CD14-positive monocyte (primary cell): ENCODE measurements around the gene MANSC4. TPM values are rescaled to one million over a fixed set of nuclear protein-coding genes. Genes with fewer than 3 reads are reported as not detected.

Experiments used
- DNase-seq, 3 donors: peaks; one replicate each; pipeline ENCODE4 v3.0.0-alpha.2; 2011 to 2022
- H2AFZ ChIP-seq: 2 replicates; pipeline ENCODE4 v1.6.0; 2012; ENCODE audit warnings: mild to moderate bottlenecking, low read depth, low read length, inconsistent platforms; ENCODE audit not compliant: insufficient read depth, poor library complexity, severe bottlenecking
- H3K27ac ChIP-seq, 2 donors: 1 replicate in 1 of 2; 2 replicates in 1 of 2; pipeline ENCODE4 v1.5.1; 2012 to 2013; ENCODE audit warnings: low read length in 2 of 2, control low read depth in 1 of 2, inconsistent platforms in 1 of 2, low read depth in 1 of 2, mild to moderate bottlenecking in 1 of 2
- H3K27me3 ChIP-seq, 2 donors: one replicate each; pipeline versions ENCODE4 v1.6.0 to v1.6.1; 2011 to 2013; ENCODE audit warnings: low read length in 2 of 2; ENCODE audit not compliant: control insufficient read depth in 2 of 2, insufficient read depth in 2 of 2
- H3K36me3 ChIP-seq, 2 donors: replicated peaks in 1 of 2; 1 replicate in 1 of 2; 2 replicates in 1 of 2; pipeline versions ENCODE4 v1.5.1 to v1.6.1; 2012 to 2013; ENCODE audit warnings: low read length in 2 of 2, control low read depth in 1 of 2, inconsistent platforms in 1 of 2, mild to moderate bottlenecking in 1 of 2; ENCODE audit not compliant: insufficient read depth in 2 of 2, control insufficient read depth in 1 of 2
- H3K4me1 ChIP-seq, 2 donors: 1 replicate in 1 of 2; 2 replicates in 1 of 2; pipeline versions ENCODE4 v1.5.1 to v1.6.1; 2012 to 2013; ENCODE audit warnings: low read length in 2 of 2, control low read depth in 1 of 2, inconsistent platforms in 1 of 2, mild to moderate bottlenecking in 1 of 2, moderate library complexity in 1 of 2; ENCODE audit not compliant: insufficient read depth in 2 of 2, control insufficient read depth in 1 of 2
- H3K4me2 ChIP-seq: replicated peaks from 2 replicates; pipeline ENCODE3; 2012; ENCODE audit warnings: low read length, moderate library complexity, mild to moderate bottlenecking; ENCODE audit not compliant: poor library complexity, severe bottlenecking; ENCODE audit errors: extremely low read depth
- H3K4me3 ChIP-seq, 3 experiments: fragments of 200-600 bp in 1 of 3; sonication (generic) in 1 of 3; replicated peaks in 1 of 3; 1 replicate in 2 of 3; 2 replicates in 1 of 3; pipeline ENCODE4 v1.5.1; 2011 to 2013; ENCODE audit warnings: low read length in 3 of 3, mild to moderate bottlenecking in 3 of 3, control low read depth in 2 of 3, low read depth in 2 of 3, inconsistent platforms in 1 of 3, moderate library complexity in 1 of 3
- H3K79me2 ChIP-seq: 2 replicates; pipeline ENCODE4 v1.6.0; 2012; ENCODE audit warnings: mild to moderate bottlenecking, control low read depth, inconsistent platforms, low read length, moderate library complexity; ENCODE audit not compliant: insufficient read depth
- H3K9ac ChIP-seq: 2 replicates; pipeline ENCODE4 v1.6.0; 2017; ENCODE audit warnings: low read length, mild to moderate bottlenecking; ENCODE audit not compliant: insufficient read depth, poor library complexity, severe bottlenecking
- H3K9me3 ChIP-seq, 2 donors: replicated peaks in 1 of 2; 1 replicate in 1 of 2; 2 replicates in 1 of 2; pipeline versions ENCODE4 v1.5.1 to v1.6.1; 2012 to 2013; ENCODE audit warnings: low read length in 2 of 2, control low read depth in 1 of 2; ENCODE audit not compliant: control insufficient read depth in 1 of 2, insufficient read depth in 1 of 2
- H4K20me1 ChIP-seq: 2 replicates; pipeline ENCODE4 v1.6.0; 2012; ENCODE audit warnings: mild to moderate bottlenecking, low read length, control low read depth, moderate library complexity; ENCODE audit not compliant: insufficient read depth
- H3K27ac Mint-ChIP-seq, 7 donors: one replicate each; pipeline ENCODE4 v1.8.0; 2020; ENCODE audit warnings: mild to moderate bottlenecking in 7 of 7, mixed read lengths in 7 of 7, moderate library complexity in 6 of 7, inconsistent platforms in 2 of 7
- H3K27me3 Mint-ChIP-seq, 3 donors: one replicate each; pipeline ENCODE4 v1.8.0; 2021 to 2022; ENCODE audit warnings: low read depth in 3 of 3, mild to moderate bottlenecking in 3 of 3, mixed read lengths in 3 of 3, moderate library complexity in 3 of 3, inconsistent platforms in 1 of 3
- H3K36me3 Mint-ChIP-seq, 2 donors: one replicate each; pipeline ENCODE4 v1.8.0; 2020; ENCODE audit warnings: mixed read lengths in 2 of 2, inconsistent platforms in 1 of 2, mild to moderate bottlenecking in 1 of 2
- H3K4me1 Mint-ChIP-seq: one replicate; pipeline ENCODE4 v1.8.0; 2020; ENCODE audit warnings: mild to moderate bottlenecking, mixed read lengths
- H3K4me3 Mint-ChIP-seq, 2 donors: one replicate each; pipeline ENCODE4 v1.8.0; 2020; ENCODE audit warnings: mild to moderate bottlenecking in 2 of 2, mixed read lengths in 2 of 2, moderate library complexity in 1 of 2
- H3K9me3 Mint-ChIP-seq, 7 donors: one replicate each; pipeline ENCODE4 v1.8.0; 2020 to 2022; ENCODE audit warnings: mixed read lengths in 7 of 7, mild to moderate bottlenecking in 6 of 7, moderate library complexity in 6 of 7, inconsistent platforms in 2 of 7
- CTCF ChIP-seq: fragments of 200-600 bp; IDR thresholded peaks from one replicate; pipeline ENCODE4 v1.8.0; 2022; ENCODE audit warnings: antibody characterized with exemption, mild to moderate bottlenecking
- WGBS: methylation state at CpG from one replicate; pipeline ENCODE4 v1.1.5; 2013; ENCODE audit warnings: missing lambda C conversion rate; ENCODE audit not compliant: insufficient coverage; 5-methylcytosine and 5-hydroxymethylcytosine counted together
- intact Hi-C, 2 donors: fragments of 100-400 bp; cut with micrococcal nuclease; formaldehyde crosslinking; loops; one replicate each; pipeline versions ENCODE4 v1.15.0 to v1.15.1; 2023
- polyA plus RNA-seq, 3 donors: library from polyadenylated mRNA; depleted of rRNA in 1 of 3; unstranded in 2 of 3; stranded (reverse) in 1 of 3; fragments of 300-500 nt in 2 of 3; fragments of >200 nt in 1 of 3; fragmentation: Illumina TruSeq in 2 of 3; gene quantifications; 1 replicate in 2 of 3; 2 replicates in 1 of 3; pipeline ENCODE4 v1.2.3, GENCODE V29; 2012 to 2021

Gene MANSC4
- polyA plus RNA-seq, 3 donors: not detected

GRCh38 chr12:27778206-27778605, 1.8 kb downstream of the MANSC4 start:
- H3K27me3 Mint-ChIP-seq: peaks cover 4 to 5% (median 4%) of the 10 kb centered on the region in 3 donors
- peaks cover 0 to 2% (median 0%) of the 10 kb centered on the region in 7 donors for H3K9me3 Mint-ChIP-seq
- no peak for DNase-seq
- no CpG with 5 or more reads among the region's 1 CpG for WGBS
- Histone ChIP-seq H3K4me2 (no peak overlapping the region), H4K20me1 (no peaks in the 10 kb centered on the region), H3K4me1 (peaks cover 15 to 19% of the 10 kb centered on the region in 2 donors), H2AFZ (no peak overlapping the region), H3K9ac (no peak overlapping the region), H3K4me3 (no peak overlapping the region), H3K27ac (no peak overlapping the region), H3K9me3 (no peaks in the 10 kb centered on the region), H3K27me3 (no peaks in the 10 kb centered on the region), H3K79me2 (peaks cover 23% of the 10 kb centered on the region), H3K36me3 (no peaks in the 10 kb centered on the region)
- H3K27ac Mint-ChIP-seq: no peak overlapping the region
- H3K36me3 Mint-ChIP-seq: peaks cover 4 to 5% of the 10 kb centered on the region in 2 donors
- H3K4me3 Mint-ChIP-seq: no peak overlapping the region
- intact Hi-C loops: no loop called here
- H3K4me1 Mint-ChIP-seq: peaks cover 32% of the 10 kb centered on the region
- no peak for TF ChIP-seq CTCF

- no peaks in the 10 kb centered on the region for H3K36me3 ChIP-seq
- Mint-ChIP-seq H3K9me3 (peaks cover 0 to 2% (median 0%) of the 10 kb centered on the region in 7 donors), H3K36me3 (peaks cover 3 to 4% of the 10 kb centered on the region in 2 donors), H3K4me3 (no peak overlapping the region), H3K27me3 (peaks cover 4 to 5% (median 4%) of the 10 kb centered on the region in 3 donors), H3K27ac (no peak overlapping the region), H3K4me1 (peaks cover 25% of the 10 kb centered on the region)
- no peaks in the 10 kb centered on the region for H3K9me3 ChIP-seq
- H4K20me1 ChIP-seq: no peaks in the 10 kb centered on the region
- no peak for TF ChIP-seq CTCF
- intact Hi-C loops: no loop called here
- peaks cover 15 to 19% of the 10 kb centered on the region in 2 donors for H3K4me1 ChIP-seq
- no peaks in the 10 kb centered on the region for H3K27me3 ChIP-seq
- H3K27ac ChIP-seq: no peak overlapping the region
- peaks cover 18% of the 10 kb centered on the region for H3K79me2 ChIP-seq
- no peak overlapping the region for H3K4me2 ChIP-seq
- H3K4me3 ChIP-seq: no peak overlapping the region
- H2AFZ ChIP-seq: no peak overlapping the region
- no peak for DNase-seq
- H3K9ac ChIP-seq: no peak overlapping the region
- WGBS: 93% methylated on average over 3 of the region's 5 CpGs
These were observed 2.9 kb downstream of the MANSC4 start for GRCh38 chr12:27777141-27777540.
